Gastrocnemius medialis (tissue), 4 donors: ENCODE measurements around the gene IER5. TPM values are rescaled to one million over a fixed set of nuclear protein-coding genes. Genes with fewer than 3 reads are reported as not detected.

ENCODE experiments used
- ATAC-seq, 2 donors: fragments of 150-250 bp; one replicate each; pipeline ENCODE4 v1.9.1; 2016
- DNase-seq, 2 donors: peaks; one replicate each; pipeline ENCODE4 v3.0.0-alpha.2; 2019
- H3K27ac ChIP-seq, 4 donors: fragments of 200-600 bp; sonication (generic); 1 replicate in 1 of 4; 2 replicates in 3 of 4; pipeline ENCODE4 v1.5.1; 2016 to 2018; ENCODE audit warnings: mild to moderate bottlenecking in 2 of 4, moderate library complexity in 1 of 4
- H3K27me3 ChIP-seq, 3 donors: fragments of 200-600 bp; sonication (generic) in 2 of 3; 1 replicate in 1 of 3; 2 replicates in 2 of 3; pipeline versions ENCODE4 v1.5.1 to v1.6.0; 2016 to 2019; ENCODE audit warnings: mild to moderate bottlenecking in 1 of 3, moderate library complexity in 1 of 3
- H3K36me3 ChIP-seq, 2 donors: fragments of 200-600 bp; sonication (generic) in 1 of 2; one replicate each; pipeline ENCODE4 v1.5.1; 2017 to 2018
- H3K4me1 ChIP-seq, 2 donors: fragments of 200-600 bp; sonication (generic) in 1 of 2; one replicate each; pipeline ENCODE4 v1.5.1; 2016 to 2017; ENCODE audit warnings: mild to moderate bottlenecking in 2 of 2
- H3K4me3 ChIP-seq, 4 donors: fragments of 200-600 bp; sonication (generic) in 3 of 4; 1 replicate in 1 of 4; 2 replicates in 3 of 4; pipeline ENCODE4 v1.5.1; 2016 to 2019; ENCODE audit warnings: mild to moderate bottlenecking in 2 of 4
- H3K9me3 ChIP-seq, 3 donors: fragments of 200-600 bp; sonication (generic) in 2 of 3; 1 replicate in 1 of 3; 2 replicates in 2 of 3; pipeline ENCODE4 v1.5.1; 2016 to 2019
- POLR2A ChIP-seq, 2 donors: fragments of 450-650 bp; IDR thresholded peaks; one replicate each; pipeline ENCODE4 v1.6.1; 2017; ENCODE audit warnings: antibody characterized with exemption in 2 of 2, mild to moderate bottlenecking in 2 of 2, moderate library complexity in 2 of 2
- in situ Hi-C, 4 donors: fragments of 200-750 bp; cut with MboI; loops; one replicate each; pipeline versions ENCODE4 v1.15.0 to v1.8.0; 2017; ENCODE audit warnings: low sequenced_read_pairs in 4 of 4
- intact Hi-C: fragments of 100-400 bp; cut with DNase I; formaldehyde crosslinking; loops from one replicate; pipeline ENCODE4 v1.15.1; 2023; ENCODE audit warnings: low total_unique reads
- total RNA-seq, 4 donors: library from RNA; depleted of rRNA; stranded (reverse); fragments of >200 nt; gene quantifications; one replicate each; pipeline versions ENCODE4 v1.1.0 to v1.2.3, GENCODE V29; 2016
- TF ChIP-seq, protein P1 (sequence below), 5 experiments: fragments of 450-650 bp in 3 of 5; fragments of 200-600 bp in 2 of 5; sonication (generic) in 2 of 5; IDR thresholded peaks in 4 of 5; conservative IDR thresholded peaks in 1 of 5; 1 replicate in 4 of 5; 2 replicates in 1 of 5; pipeline ENCODE4 v1.5.1; 2016 to 2019; ENCODE audit warnings: antibody characterized with exemption in 5 of 5, mild to moderate bottlenecking in 3 of 5, moderate library complexity in 3 of 5

IER5 gene
- total RNA-seq, 4 donors from 2014 or later, result 18.7 to 39.8 (median 26.1) TPM

- intact Hi-C loops, result no loop called here
- H3K27me3 ChIP-seq, result no peaks in the 10 kb centered on the region
- H3K4me1 ChIP-seq, result peaks cover 0 to 8% of the 10 kb centered on the region in 2 donors
- H3K36me3 ChIP-seq, result no peaks in the 10 kb centered on the region
- H3K27ac ChIP-seq, result no peak overlapping the region
- no peak for TF ChIP-seq POLR2A (IDR thresholded peaks at IDR 0.05)
- TF ChIP-seq, protein P1, sequence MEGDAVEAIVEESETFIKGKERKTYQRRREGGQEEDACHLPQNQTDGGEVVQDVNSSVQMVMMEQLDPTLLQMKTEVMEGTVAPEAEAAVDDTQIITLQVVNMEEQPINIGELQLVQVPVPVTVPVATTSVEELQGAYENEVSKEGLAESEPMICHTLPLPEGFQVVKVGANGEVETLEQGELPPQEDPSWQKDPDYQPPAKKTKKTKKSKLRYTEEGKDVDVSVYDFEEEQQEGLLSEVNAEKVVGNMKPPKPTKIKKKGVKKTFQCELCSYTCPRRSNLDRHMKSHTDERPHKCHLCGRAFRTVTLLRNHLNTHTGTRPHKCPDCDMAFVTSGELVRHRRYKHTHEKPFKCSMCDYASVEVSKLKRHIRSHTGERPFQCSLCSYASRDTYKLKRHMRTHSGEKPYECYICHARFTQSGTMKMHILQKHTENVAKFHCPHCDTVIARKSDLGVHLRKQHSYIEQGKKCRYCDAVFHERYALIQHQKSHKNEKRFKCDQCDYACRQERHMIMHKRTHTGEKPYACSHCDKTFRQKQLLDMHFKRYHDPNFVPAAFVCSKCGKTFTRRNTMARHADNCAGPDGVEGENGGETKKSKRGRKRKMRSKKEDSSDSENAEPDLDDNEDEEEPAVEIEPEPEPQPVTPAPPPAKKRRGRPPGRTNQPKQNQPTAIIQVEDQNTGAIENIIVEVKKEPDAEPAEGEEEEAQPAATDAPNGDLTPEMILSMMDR (IDR thresholded peaks at IDR 0.05 in 4 of 5, conservative IDR thresholded peaks at IDR 0.05 in 1 of 5), result no peak
- H3K9me3 ChIP-seq, result no peaks in the 10 kb centered on the region
- H3K4me3 ChIP-seq, result no peak overlapping the region
- in situ Hi-C loops, result no loop called here
- DNase-seq (no peak), ATAC-seq (no peak)
Measured at GRCh38 chr1:181049378-181049777, 39.1 kb upstream of the IER5 start.

GRCh38 chr1:181050922-181051321 is 37.6 kb upstream of the IER5 start:
- in situ Hi-C loops (no loop called here), intact Hi-C loops (no loop called here)
- Histone ChIP-seq H3K9me3 (no peaks in the 10 kb centered on the region), H3K27me3 (no peaks in the 10 kb centered on the region), H3K27ac (peak overlapping the region in 1 of 4 donors; percentile 28), H3K36me3 (no peaks in the 10 kb centered on the region), H3K4me1 (peaks cover 0 to 8% of the 10 kb centered on the region in 2 donors), H3K4me3 (no peak overlapping the region)
- DNase-seq (no peak), ATAC-seq (no peak)
- TF ChIP-seq, protein P1 (IDR thresholded peaks at IDR 0.05 in 4 of 5, conservative IDR thresholded peaks at IDR 0.05 in 1 of 5), result no peak
- no peak for TF ChIP-seq POLR2A (IDR thresholded peaks at IDR 0.05)

DNA sequence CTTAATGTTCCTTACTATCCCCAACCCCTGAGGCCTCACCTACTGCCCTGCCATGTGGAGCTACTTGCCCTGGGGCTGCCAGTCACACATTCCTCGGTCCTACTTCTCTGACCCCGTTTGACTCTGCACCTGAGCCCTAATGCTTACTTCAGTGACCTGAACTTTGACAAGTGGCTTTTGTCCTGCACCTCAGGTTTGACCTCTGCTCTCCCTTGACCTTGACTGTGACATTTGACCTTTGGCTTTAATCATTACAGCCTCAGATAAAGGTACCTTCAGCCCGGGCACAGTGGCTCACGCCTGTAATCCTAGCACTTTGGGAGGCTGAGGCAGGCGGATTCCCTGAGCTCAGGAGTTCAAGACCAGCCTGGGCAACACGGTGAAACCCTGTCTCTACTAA is 31.9 kb upstream of the IER5 start:
- Histone ChIP-seq H3K4me3 (no peak overlapping the region), H3K27ac (peak overlapping the region; percentile 53 to 100 (median 64)), H3K36me3 (no peaks in the 10 kb centered on the region), H3K4me1 (peaks cover 28 to 36% of the 10 kb centered on the region in 2 donors), H3K27me3 (no peaks in the 10 kb centered on the region), H3K9me3 (no peaks in the 10 kb centered on the region)
- no peak for DNase-seq
- TF ChIP-seq, protein P1 (IDR thresholded peaks at IDR 0.05 in 4 of 5, conservative IDR thresholded peaks at IDR 0.05 in 1 of 5), result no peak
- no peak for TF ChIP-seq POLR2A (IDR thresholded peaks at IDR 0.05)
- ATAC-seq, result no peak
- intact Hi-C loops (no loop called here), in situ Hi-C loops (no loop called here)

- ATAC-seq (no peak), DNase-seq (no peak)
- Histone ChIP-seq H3K9me3 (no peaks in the 10 kb centered on the region), H3K36me3 (no peaks in the 10 kb centered on the region), H3K4me1 (peaks cover 28 to 37% of the 10 kb centered on the region in 2 donors), H3K4me3 (no peak overlapping the region), H3K27ac (peak overlapping the region; percentile 53 to 100 (median 64)), H3K27me3 (no peaks in the 10 kb centered on the region)
- TF ChIP-seq, protein P1 (IDR thresholded peaks at IDR 0.05 in 4 of 5, conservative IDR thresholded peaks at IDR 0.05 in 1 of 5), result no peak
- no peak for TF ChIP-seq POLR2A (IDR thresholded peaks at IDR 0.05)
- intact Hi-C loops (no loop called here), in situ Hi-C loops (no loop called here)
Measured at GRCh38 chr1:181057079-181057478, 31.4 kb upstream of the IER5 start.

- Histone ChIP-seq H3K4me3 (no peak overlapping the region), H3K36me3 (no peaks in the 10 kb centered on the region), H3K27me3 (no peaks in the 10 kb centered on the region), H3K27ac (peak overlapping the region in 3 of 4 donors; percentile 18 to 100 (median 89)), H3K9me3 (no peaks in the 10 kb centered on the region), H3K4me1 (peaks cover 36 to 46% of the 10 kb centered on the region in 2 donors)
- TF ChIP-seq, protein P1 (IDR thresholded peaks at IDR 0.05 in 4 of 5, conservative IDR thresholded peaks at IDR 0.05 in 1 of 5), result no peak
- TF ChIP-seq POLR2A (IDR thresholded peaks at IDR 0.05), result no peak
- DNase-seq (no peak), ATAC-seq (no peak)
- in situ Hi-C loops, result no loop called here
- intact Hi-C loops, result no loop called here
Measured at GRCh38 chr1:181059435-181059834, 29.1 kb upstream of the IER5 start.
